Caki2 (cell line): Measurements from ENCODE around the gene DDN. TPM values are rescaled to one million over a fixed set of nuclear protein-coding genes. Genes with fewer than 3 reads are reported as not detected.

ENCODE experiments used
- DNase-seq: peaks from one replicate; pipeline ENCODE4 v3.0.0-alpha.2; 2015; ENCODE audit warnings: low read depth
- in situ Hi-C: cut with HindIII; loops from 2 replicates; pipeline ENCODE4 v1.10.0; 2016; ENCODE audit warnings: low sequenced_read_pairs, low pct_unique_long_range_greater_than_20kb, mixed read lengths
- total RNA-seq: library from RNA; depleted of rRNA; stranded (reverse); fragments of >200 nt; shearing (Covaris generic); gene quantifications from 2 replicates; pipeline ENCODE4 v1.2.3, GENCODE V29; 2014; ENCODE audit warnings: low replicate concordance

The DDN gene
- total RNA-seq, 1 experiment from 2014 or later, result not detected

DNA sequence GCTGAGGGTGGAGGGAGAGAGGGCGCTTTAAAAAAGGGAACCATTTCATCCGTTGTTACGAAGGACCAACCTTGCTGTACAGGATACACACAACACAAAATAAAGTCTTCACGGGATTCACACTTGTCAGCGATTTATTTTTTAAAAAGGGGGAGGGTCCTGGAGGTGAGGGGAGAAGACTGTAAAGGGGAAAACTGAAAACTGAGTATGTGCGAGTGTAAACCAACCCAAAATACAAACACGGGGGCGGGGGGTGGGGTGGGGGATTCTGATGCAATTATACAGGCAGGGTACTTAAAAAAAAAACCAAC, 19.9 kb upstream of the DDN start:
- no peak for DNase-seq
- in situ Hi-C loops, result no loop called here

DNA sequence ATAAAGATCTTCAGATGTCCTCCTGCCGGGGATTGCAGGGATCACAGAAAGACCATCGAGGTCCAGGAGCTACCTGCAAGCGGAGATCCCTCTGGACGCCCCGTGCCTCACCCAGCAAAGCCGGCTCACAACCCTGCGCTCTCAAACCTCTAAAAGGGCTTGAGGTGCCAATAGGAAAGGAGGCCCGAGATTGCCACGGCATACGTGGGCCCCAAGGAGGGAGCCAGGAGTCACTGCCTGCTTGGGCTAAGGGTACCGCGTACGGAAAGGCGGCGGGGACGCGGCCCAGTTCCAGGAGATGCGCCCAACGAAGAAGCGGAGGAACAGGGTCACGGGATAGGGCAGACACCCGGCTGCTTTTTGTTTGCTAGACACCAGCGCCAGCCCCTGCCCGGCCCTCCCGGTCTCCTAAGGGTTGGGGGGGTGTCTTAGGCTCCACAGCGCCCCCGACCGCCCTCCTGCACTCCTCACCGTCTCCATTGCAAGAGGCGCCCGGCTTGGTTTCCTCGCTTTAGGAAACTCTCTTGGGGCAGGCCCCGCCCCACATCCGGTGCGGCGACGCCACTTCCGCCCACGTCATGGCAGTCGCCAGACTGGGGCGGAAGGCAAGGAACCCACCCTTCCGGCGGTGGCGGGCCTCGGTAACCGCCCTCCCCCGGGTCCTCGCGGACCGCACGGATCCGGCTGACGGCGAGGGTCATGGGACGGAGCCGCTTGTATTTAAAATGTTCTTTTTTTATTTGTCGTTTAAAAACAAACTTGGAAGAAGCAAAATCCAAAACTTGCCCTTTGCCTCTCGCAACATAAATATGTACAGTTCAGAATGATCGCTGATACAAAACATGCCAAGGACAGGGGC, 19.3 kb upstream of the DDN start, which contains the start of gene PRKAG1:
TSS of gene PRKAG1 (minus strand) at position 516 of the 859 bp plus-strand sequence. CDS start at position 480, 36 bp downstream.
- peak; percentile 97 for DNase-seq
- in situ Hi-C loops, result no loop called here

DNA sequence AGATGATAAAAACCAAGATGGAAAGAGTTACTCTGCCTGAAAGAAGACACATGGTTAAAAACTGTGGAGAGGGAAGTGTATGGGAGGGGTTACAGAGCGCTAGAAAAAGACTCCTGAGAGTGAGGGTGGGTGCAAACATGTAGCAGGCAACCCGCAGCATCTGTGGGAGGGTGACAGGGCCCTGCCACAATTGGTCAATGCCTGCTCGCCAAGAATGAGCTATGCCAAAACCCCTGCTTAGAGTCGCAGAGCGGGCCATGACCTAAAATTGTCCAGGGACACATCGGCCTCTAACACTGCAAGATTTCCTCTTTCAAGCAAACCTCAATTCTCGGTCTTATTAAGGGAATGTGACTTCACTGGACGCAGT, 18.7 kb upstream of the DDN start:
- in situ Hi-C loops, result no loop called here

DNA sequence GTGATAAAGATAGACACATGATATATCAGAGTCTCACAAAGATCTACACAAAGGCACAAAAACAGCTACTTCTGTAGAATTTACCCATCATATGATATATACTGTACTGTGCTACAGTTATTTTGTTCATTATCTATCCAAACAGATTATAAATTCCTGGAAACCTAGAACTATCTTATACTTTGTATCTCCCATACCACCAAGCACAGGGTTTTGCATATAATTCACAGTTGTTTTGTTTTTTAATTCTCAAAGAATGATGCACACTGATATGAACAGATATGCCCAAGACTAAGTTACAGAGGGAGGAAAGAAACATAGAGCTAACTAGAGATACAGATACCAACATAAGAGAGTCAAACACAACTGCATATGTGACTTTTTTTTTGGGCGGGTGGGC, 16.0 kb upstream of the DDN start:
- DNase-seq, result no peak
- in situ Hi-C loops, result no loop called here

More for the DNA sequence above, 18.7 kb upstream of the DDN start:
- no peak for DNase-seq

DNA sequence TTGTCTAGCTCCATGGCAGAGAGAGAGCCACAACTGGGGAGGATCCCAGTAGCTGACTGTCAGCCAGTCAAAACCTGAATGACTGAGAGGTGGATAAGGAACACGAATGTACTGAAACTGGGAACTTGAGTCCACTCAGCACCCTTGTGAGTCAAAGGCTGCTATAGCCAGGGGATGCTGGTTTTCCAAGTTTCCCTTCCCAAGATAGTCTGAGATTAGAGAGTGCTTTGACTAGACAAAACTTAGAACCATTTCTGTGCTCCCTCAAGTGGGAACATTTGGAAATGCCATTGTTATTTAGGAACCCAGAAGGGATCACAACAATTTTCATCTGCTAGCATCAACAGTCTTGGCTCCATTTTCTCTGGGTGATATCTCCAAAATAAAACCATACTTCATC, 15.4 kb upstream of the DDN start:
- DNase-seq, result no peak

DNA sequence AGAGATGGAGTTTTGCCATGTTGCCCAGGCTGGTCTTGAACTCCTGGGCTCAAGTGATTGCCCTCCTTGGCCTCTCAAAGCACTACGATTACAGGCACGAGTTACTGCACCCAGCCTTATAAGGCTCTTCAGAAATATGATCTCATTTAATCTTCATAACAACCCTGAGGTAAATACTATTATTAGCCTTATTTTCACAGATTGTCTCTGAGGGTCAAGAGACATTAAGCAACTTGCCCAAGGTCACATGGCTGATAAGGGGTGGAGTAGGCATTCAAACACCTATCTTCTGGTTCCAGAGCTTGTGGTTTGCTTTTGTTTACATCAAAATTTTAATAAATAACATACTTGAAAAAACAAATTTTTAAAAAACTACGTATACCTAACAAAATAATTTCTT, 14.3 kb upstream of the DDN start:
- DNase-seq, result no peak
- in situ Hi-C loops, result no loop called here

More for the DNA sequence above, 15.4 kb upstream of the DDN start:
- in situ Hi-C loops, result no loop called here

DNA sequence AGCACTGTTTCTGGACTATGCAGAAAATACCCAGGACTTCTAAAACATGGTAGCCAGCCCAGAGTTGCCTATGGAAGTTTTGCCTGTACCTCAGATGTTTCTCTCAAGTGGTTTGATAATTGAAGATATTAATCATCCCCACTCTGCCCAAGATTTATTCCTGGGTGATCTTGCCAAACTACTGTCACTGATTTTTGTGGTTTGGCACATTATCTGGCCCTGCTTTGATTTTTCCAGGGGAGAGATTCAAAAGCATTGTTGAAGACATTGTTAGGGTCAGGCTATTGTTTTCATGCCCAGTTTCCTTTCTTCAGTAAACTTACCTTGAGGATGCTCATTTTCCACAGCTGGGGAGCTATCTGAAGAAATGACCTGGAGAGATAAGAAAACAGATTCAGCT, 13.6 kb upstream of the DDN start:
- no peak for DNase-seq
- in situ Hi-C loops, result no loop called here

DNA sequence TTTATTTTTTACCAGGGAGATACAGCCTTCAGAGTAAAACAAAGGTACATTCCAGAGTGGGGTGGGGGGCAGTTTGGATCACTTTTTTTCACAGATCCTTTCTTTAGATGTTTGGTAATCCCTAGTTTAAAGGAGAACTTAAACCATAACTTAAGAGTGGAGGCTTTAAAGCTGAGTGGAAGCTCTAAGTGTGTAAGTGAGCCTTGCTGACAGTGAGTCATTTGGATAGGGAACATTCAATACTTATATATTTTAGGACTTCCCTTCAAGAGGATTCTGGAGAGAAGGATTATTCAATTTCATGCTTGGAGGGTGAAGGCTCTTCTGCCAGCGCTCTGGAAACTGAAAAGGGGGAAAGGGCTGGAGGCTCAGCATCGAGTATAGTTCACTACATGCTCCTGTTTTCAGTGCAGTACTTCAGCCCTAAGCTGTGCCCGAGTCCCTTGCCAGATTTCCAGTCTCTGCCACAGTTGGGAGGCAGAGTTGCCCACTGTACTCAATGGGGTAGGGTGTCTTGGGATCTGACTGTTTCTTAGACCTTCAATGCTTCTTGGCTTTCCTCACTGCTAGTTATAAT, 11.0 kb upstream of the DDN start:
- DNase-seq, result no peak
- in situ Hi-C loops, result no loop called here

DNA sequence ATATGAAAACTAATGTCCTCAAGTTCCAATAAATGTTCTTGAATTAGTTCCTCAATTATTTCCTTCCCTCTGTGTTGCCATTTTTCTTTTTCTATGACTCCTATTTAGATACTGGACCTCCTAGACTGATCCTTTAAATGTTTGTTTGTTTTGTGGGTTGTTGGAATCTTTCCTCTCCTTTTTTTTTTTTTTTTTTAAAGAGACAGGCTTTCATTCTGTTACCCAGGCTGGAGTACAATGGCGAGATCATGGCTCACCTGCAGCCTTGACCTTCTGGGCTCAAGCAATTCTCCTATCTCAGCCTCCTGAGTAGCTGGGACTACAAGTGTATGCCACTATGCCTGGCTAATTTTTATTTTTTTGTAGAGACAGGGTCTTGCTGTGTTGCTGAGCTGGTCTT, 9.8 kb upstream of the DDN start:
- in situ Hi-C loops, result no loop called here
- peak; percentile 34 for DNase-seq

DNA sequence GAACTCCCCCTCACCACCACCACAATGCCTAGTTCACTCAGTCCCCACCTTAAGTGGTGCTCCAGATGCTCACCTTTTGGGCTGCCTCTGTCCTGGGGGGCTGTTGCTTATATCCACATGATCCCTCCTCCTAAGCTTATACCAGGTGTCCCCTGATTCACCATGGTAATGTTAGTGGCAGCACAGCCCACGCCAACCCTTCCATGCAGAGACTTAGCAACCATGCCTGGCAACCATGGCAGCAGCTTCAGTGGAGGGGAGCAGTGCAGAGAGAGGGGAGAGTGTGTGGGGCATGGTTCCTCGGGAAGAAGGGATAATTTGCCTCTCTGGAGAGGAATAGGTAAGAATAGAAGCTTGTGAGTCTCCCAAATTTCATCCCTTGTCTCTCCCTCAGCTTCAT, 1.2 kb upstream of the DDN start:
- in situ Hi-C loops, result no loop called here
- no peak for DNase-seq

DNA sequence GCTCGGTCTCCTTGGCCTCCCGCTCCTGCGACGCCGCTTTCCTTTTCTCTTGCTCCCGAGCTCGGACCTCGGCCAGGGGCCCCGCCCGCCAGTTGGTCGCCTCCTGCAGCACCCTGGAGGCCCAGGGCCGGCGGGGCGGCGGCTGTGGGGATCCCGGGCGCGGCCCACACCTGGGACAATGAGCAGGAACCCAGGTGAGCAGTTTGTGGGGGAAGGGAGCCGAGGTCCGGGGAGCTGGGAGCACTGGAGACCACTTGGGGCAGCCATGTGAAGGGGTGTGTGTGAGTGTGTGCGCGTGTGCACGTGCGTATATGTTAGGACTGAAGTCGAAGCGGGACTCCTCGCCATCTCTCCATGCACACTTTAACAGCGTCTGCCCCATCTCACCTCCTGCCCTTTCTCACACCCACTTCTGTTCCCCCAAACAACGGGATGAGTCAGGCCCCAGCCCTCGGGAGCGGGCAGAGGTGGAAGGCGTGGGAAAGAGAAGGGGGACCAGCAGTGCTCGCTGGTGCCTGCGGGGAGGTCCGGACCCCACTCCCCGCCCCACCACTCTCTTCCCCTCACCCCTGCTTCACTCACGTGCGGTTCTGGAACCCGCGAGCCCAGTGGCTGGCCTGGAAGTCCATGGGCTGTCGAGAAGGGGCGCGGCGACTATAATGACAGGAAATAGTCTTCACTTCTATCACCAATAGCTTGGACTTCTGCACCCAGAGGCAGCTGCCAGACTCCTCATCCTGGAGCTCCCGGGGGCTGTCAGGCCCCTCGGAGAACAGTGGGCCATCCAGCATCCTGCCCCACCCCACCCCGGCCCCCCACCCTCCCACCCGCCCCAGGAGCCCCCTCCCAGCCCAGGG, 450 bp downstream of the DDN start:
- in situ Hi-C loops, result no loop called here
- DNase-seq, result no peak

DNA sequence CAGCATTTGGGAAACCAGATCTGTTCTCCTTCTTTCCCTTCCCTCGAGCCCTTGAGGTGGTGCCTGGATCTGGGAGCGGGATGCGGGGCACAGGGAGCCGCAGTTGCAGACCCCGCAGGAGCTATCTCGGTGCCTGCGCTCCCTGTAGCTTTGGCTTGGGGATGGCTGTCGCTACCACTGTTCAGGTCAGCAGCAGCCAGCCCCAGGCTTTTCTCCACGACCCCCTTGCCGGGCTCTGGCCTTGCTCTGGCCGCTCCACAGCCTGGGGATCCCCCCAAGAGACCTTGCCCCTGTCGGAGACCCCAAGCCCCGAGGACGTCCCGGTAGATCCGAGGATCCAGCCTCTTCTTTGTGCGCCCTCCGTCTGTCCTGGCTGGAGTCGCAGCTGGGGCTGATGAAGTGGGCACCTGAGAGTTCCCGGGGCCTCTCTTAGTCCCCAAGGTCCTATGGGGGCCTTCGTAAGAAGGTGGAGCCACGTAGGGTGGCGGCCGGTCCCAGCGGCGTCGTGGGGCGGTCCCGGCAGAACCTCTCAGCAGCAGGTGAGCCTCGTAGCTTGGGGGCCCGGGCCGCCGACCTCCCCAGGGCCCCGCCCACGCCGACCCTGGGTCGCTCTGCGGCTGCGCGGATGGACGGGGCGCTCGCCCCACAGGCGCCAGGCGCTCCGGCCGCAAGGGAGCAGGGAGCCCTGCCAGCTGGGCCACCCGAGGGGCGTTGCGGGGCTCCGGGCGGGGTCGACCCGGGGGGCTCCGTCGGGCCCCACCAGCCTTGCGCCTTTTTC, 1.3 kb downstream of the DDN start:
- no peak for DNase-seq
- in situ Hi-C loops, result no loop called here

DNA sequence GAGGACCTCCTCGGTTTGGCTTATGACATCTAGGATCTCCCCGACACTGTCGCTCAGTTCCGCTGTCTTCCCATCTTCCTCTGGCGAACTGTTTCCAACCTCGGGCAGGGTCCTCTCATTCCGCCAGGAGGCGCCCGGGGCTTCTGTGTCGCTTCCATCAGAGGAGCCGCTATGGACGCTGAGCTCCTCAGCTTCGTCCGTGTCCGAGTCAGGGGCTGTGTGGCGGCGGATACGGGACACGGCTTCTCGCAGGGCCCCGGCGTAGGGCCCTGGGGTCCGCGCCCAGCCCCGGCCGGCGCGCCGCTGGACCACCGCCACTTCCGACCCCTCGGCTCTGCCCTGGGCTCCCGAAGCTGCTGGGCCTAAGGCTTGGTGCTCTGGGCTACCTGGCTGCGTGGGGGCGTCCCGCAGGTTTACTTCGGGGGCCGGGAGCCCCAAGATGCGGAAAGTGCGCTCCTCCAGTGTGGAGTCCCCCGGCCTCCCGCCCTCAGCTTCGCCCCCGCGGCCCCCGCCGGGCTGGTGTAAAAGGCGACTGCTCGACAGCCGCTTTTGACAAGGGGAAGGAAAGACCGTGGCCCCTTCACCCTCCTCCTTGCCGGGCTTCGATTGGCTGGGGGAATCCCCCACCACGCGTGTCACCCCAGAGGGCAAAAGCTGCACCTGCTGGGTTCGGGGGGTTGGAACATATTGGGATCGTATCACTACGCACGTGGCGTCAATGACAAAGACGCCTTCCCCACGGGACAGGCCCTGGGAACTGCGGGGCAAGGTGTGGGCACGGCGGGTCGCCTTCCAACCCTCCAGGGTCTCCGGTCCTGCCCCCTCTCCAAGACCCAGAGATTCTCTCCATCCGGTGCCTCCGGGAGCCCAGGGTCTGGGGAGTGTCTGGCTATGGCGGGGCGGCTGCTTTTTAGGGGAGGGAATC, 2.1 kb downstream of the DDN start:
- DNase-seq, result no peak
- in situ Hi-C loops, result no loop called here

DNA sequence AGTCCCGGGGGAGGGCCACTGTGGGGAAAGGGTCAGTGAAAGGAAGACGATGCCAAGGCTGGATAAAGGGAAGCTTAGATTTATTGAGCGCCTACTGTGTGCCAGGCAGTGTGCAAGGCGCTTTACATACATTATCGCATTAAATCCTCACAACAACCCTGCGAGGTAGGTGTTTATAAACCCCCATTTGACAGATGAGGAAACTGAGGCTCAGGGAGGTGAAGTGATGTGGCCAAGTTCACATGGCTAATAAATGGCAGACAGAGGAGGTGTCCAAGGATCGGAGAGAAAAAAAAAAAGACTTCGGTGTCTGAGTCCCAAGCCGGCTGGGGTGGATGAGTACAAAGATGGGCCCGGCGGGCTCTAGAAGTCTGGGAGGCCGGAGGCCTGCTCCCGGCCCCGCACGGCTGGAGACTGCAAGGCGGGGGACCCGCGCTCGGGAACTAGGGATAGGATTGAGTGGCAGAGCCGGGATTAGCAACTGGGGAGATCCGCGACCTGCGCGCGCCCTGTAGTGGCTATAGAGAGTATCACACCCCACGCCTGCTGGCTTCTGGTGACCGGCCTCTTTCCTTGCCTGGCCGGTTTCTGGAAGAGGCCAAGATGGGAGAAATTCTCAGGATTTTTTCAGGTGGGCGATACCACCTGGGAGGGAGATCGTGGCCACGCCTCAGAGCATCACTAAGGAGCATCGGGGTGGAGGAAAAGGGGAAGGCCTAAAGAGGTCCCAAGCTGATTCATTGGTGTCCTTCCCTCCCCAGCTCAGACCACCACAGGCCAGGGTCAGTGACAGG, 3.9 kb downstream of the DDN start:
- in situ Hi-C loops, result no loop called here
- peak; percentile 70 for DNase-seq

DNA sequence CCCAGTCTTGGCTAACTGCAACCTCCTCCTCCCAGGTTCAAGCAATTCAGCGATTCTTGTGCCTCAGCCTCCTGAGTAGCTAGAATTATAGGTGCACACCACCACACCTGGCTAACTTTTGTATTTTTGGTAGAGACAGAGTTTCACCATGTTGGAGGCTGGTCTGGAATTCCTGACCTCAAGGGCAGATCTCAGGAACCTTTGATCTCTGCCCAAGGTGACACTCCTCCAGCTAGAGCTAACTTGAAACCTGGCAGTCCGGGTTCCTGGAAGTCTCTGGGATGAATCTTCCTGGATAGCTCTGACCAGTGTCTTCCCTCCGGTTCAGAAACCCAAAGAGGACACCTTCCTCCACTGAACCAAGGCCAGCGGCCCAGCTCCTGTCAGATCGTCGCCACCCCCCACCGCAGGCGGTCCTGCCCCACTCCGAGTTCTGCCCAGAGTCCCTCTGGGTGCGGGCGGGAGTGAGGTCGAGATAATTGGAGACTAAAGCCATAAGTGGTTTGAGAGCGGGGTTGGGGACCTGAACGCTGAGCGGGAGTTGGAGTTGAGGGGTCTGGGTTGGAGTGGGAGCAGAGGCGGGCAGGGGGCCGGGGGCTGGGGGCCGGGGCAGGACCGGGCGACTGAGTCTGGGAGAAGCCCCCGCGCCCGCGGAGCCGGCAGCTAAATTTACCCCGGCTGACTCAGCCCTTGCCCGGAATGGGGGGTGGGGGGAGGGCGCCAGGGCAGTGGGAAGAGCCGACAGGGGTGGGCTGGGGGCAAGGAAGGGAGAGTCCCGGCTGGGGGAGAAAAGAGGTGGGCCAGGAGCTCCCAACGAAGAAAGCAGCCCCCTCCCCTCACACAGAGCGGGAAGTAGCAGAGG, 4.7 kb downstream of the DDN start:
- in situ Hi-C loops, result no loop called here
- DNase-seq, result no peak

DNA sequence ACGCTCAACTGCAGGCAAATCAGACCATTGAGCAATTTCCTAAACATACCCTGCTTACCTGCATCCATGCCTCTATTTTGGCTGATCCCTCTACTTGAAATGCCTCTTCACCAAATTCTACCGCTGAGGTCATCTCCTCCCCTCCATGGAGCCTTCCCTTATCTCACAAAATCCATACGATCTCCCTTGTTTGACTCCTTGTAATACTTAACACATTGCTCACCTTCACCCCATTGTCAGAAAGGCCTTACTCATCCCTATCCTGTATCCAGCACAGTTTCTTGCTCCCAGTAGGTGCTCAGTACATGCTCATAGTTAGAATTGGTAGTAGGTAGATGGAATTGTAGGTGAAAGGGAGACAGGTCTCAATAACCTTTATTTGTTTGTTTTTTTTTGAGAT, 5.4 kb downstream of the DDN start:
- in situ Hi-C loops, result no loop called here
- no peak for DNase-seq
